Measurements from ENCODE around the gene RBMS1.

The RBMS1 gene

GRCh38 chr2:160299540-160299939 is 194.1 kb downstream of the RBMS1 start:
- no peak for DNase-seq (ENCODE audit: low spot score)
- in situ Hi-C loops (cut with MboI; ENCODE audit: low pct_unique_long_range_greater_than_20kb, low sequenced_read_pairs, unreplicated experiment) = no loop called here
- TF ChIP-seq CTCF (IDR thresholded peaks at IDR 0.05; ENCODE audit: extremely low read depth, insufficient read depth, missing control alignments) = no peak

- TF ChIP-seq CTCF (IDR thresholded peaks at IDR 0.05; ENCODE audit: extremely low read depth, insufficient read depth, missing control alignments) = no peak
- in situ Hi-C loops (cut with MboI; ENCODE audit: low pct_unique_long_range_greater_than_20kb, low sequenced_read_pairs, unreplicated experiment) = no loop called here
- DNase-seq (ENCODE audit: low spot score) = no peak
Observed at GRCh38 chr2:160298960-160299359, 194.6 kb downstream of the RBMS1 start.

GRCh38 chr2:160295519-160296207 is 197.9 kb downstream of the RBMS1 start:
- in situ Hi-C loops (cut with MboI; ENCODE audit: low pct_unique_long_range_greater_than_20kb, low sequenced_read_pairs, unreplicated experiment) = no loop called here
- TF ChIP-seq CTCF (IDR thresholded peaks at IDR 0.05; ENCODE audit: extremely low read depth, insufficient read depth, missing control alignments) = no peak
- DNase-seq (ENCODE audit: low spot score) = no peak

- no peak for DNase-seq (ENCODE audit: low spot score)
- no peak for TF ChIP-seq CTCF (IDR thresholded peaks at IDR 0.05; ENCODE audit: extremely low read depth, insufficient read depth, missing control alignments)
- in situ Hi-C loops (cut with MboI; ENCODE audit: low pct_unique_long_range_greater_than_20kb, low sequenced_read_pairs, unreplicated experiment) = no loop called here
Observed at GRCh38 chr2:160294889-160295288, 198.7 kb downstream of the RBMS1 start.

- TF ChIP-seq CTCF (IDR thresholded peaks at IDR 0.05; ENCODE audit: extremely low read depth, insufficient read depth, missing control alignments) = no peak
- in situ Hi-C loops (cut with MboI; ENCODE audit: low pct_unique_long_range_greater_than_20kb, low sequenced_read_pairs, unreplicated experiment) = no loop called here
- no peak for DNase-seq (ENCODE audit: low spot score)
Observed at GRCh38 chr2:160294339-160294803, 199.2 kb downstream of the RBMS1 start.

- no peak for TF ChIP-seq CTCF (IDR thresholded peaks at IDR 0.05; ENCODE audit: extremely low read depth, insufficient read depth, missing control alignments)
- no peak for DNase-seq (ENCODE audit: low spot score)
- in situ Hi-C loops (cut with MboI; ENCODE audit: low pct_unique_long_range_greater_than_20kb, low sequenced_read_pairs, unreplicated experiment) = no loop called here
Observed at GRCh38 chr2:160293391-160294091, 200.1 kb downstream of the RBMS1 start.
